ENCODE measurements around the gene DOCK6.

Gene DOCK6

DNA sequence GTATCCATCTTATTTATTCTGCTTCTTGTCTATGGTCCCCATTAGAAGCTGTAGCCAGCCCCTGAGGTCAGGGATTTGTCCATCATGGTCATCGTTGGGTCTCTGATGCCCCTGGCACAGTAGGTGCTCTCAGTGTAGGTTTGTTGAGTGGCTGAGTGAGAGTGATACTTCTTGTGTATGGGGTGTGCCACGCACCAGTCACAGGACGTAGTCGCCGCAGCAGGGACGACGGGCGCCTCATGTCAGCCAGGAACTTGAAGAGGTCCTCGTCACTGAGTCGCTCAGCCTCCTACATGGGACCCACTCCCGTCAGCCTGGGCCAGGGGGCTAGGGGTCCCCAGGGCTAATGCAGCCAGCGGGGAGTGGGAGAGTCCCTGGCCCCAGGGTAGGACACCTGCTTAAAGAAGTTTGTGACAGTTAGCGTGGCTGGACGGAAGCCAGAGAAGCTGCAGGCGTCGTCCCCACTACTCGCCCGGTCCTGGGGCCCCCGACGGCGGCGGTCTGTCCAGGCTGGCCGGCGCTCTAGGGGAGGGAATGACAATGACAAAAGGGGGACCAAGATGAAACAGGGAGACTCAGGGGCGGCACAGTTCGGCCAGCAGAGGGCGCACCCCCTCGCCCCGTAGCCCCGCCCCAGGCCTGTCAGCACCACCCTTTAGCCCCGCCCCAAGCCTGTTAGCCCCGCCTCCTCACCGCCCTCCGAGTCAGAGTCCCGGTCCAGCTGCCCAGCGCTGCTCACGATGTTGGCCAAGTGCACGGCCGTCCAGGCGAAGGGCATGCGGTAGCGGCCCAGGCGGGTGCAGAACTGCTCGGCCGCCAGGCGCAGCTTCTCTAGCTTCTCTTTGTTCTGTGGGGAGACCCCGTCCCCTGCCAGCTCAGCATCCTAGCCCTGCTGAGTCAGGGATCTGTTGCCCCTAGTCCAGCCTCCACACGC is 19.2 kb downstream of the DOCK6 start:
- H2AFZ ChIP-seq (ENCODE audit: low read length) = peak overlapping the region; percentile 58
- H3K4me2 ChIP-seq (ENCODE audit: insufficient read depth, low read length, poor library complexity, severe bottlenecking) = peak overlapping the region; percentile 69
- H3K4ac ChIP-seq (ENCODE audit: low read length) = peak overlapping the region; percentile 76
- peak overlapping the region; percentile 75 for H3K14ac ChIP-seq (ENCODE audit: low read length)
- H2BK5ac ChIP-seq (ENCODE audit: low read length) = peak overlapping the region; percentile 75
- H3K27me3 ChIP-seq (ENCODE audit: control insufficient read depth in 3 of 3, insufficient read depth in 3 of 3, low read depth in 1 of 3, low read length in 3 of 3) = peaks cover 0 to 1% (median 0%) of the 10 kb centered on the region in 3 experiments
- H3K23ac ChIP-seq (ENCODE audit: low read depth, low read length, poor library complexity) = peak overlapping the region; percentile 93
- H4K8ac ChIP-seq (ENCODE audit: low read depth, low read length) = peak overlapping the region; percentile 92
- peak overlapping the region; percentile 91 for H2BK120ac ChIP-seq (ENCODE audit: low read depth, low read length)
- H3K27ac ChIP-seq (replicated peaks; ENCODE audit: low read length) = no peak overlapping the region
- peak overlapping the region; percentile 63 for H2BK12ac ChIP-seq (ENCODE audit: low read length)
- H3K9me3 ChIP-seq (replicated peaks in 1 of 2; ENCODE audit: control insufficient read depth in 2 of 2, insufficient read depth in 1 of 2, low read depth in 1 of 2, low read length in 2 of 2) = no peaks in the 10 kb centered on the region
- no peak overlapping the region for H4K91ac ChIP-seq (ENCODE audit: low read depth, low read length, poor library complexity)
- peak overlapping the region; percentile 72 for H3K9ac ChIP-seq (ENCODE audit: low read depth, low read length, poor library complexity)
- H3K18ac ChIP-seq (ENCODE audit: low read length) = peak overlapping the region; percentile 91
- peak overlapping the region; percentile 99 for H2BK15ac ChIP-seq (ENCODE audit: low read length)
- H3K4me3 ChIP-seq (ENCODE audit: low read length in 2 of 2) = no peak overlapping the region
- peak; percentile 83 for DNase-seq (ENCODE audit: low spot score)
- WGBS, 2 donors (ENCODE audit: extremely low coverage in 2 of 2, insufficient read length in 2 of 2, insufficient replicate concordance in 1 of 2) = no CpG with 5 or more reads among the region's 48 CpGs
- H2AK5ac ChIP-seq (ENCODE audit: low read depth, low read length) = peak overlapping the region; percentile 97
- H3K36me3 ChIP-seq (replicated peaks in 1 of 2; ENCODE audit: control insufficient read depth in 2 of 2, insufficient read depth in 2 of 2, low read length in 2 of 2) = peaks cover 5 to 88% of the 10 kb centered on the region in 2 donors
- peaks cover 0 to 9% of the 10 kb centered on the region in 2 donors for H3K4me1 ChIP-seq (ENCODE audit: control insufficient read depth in 2 of 2, insufficient read depth in 1 of 2, low read depth in 1 of 2, low read length in 2 of 2)
- no peaks in the 10 kb centered on the region for H3K79me1 ChIP-seq (ENCODE audit: low read depth, low read length)

DNA sequence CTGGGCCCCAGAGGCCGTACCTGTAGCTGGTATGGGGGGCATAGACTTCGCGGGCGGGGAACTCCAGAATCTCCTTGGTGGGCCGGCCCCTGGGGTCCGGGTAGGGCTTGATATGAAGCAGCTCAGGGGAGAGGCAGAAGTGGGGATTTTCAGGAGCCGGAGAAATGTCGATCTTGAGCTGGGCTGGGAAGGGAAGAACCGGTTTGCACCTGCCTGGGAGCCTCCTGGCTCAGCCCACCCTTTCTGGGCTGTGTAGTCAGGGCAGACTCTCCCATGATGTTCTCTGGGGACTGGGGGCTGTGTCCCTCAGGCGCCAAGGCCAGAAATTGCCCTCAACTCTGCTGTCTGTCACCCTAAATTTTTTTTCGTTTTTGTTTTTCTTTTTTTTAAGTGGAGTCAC is 20.3 kb downstream of the DOCK6 start:
- Histone ChIP-seq H3K27me3 (ENCODE audit: control insufficient read depth in 3 of 3, insufficient read depth in 3 of 3, low read depth in 1 of 3, low read length in 3 of 3) (peaks cover 0 to 1% (median 0%) of the 10 kb centered on the region in 3 experiments), H2AK5ac (ENCODE audit: low read depth, low read length) (no peak overlapping the region), H4K91ac (ENCODE audit: low read depth, low read length, poor library complexity) (no peak overlapping the region), H3K9ac (ENCODE audit: low read depth, low read length, poor library complexity) (no peak overlapping the region), H3K4me2 (ENCODE audit: insufficient read depth, low read length, poor library complexity, severe bottlenecking) (no peak overlapping the region), H3K4me3 (ENCODE audit: low read length in 2 of 2) (no peak overlapping the region), H3K23ac (ENCODE audit: low read depth, low read length, poor library complexity) (no peak overlapping the region), H3K18ac (ENCODE audit: low read length) (peak overlapping the region; percentile 28), H3K4ac (ENCODE audit: low read length) (no peak overlapping the region), H3K4me1 (ENCODE audit: control insufficient read depth in 2 of 2, insufficient read depth in 1 of 2, low read depth in 1 of 2, low read length in 2 of 2) (peaks cover 0 to 9% of the 10 kb centered on the region in 2 donors), H3K79me1 (ENCODE audit: low read depth, low read length) (no peaks in the 10 kb centered on the region), H2BK12ac (ENCODE audit: low read length) (no peak overlapping the region), H3K14ac (ENCODE audit: low read length) (no peak overlapping the region), H2BK15ac (ENCODE audit: low read length) (no peak overlapping the region), H2AFZ (ENCODE audit: low read length) (no peak overlapping the region), H2BK5ac (ENCODE audit: low read length) (no peak overlapping the region), H4K8ac (ENCODE audit: low read depth, low read length) (no peak overlapping the region), H3K36me3 (replicated peaks in 1 of 2; ENCODE audit: control insufficient read depth in 2 of 2, insufficient read depth in 2 of 2, low read length in 2 of 2) (peaks cover 5 to 86% of the 10 kb centered on the region in 2 donors), H3K9me3 (replicated peaks in 1 of 2; ENCODE audit: control insufficient read depth in 2 of 2, insufficient read depth in 1 of 2, low read depth in 1 of 2, low read length in 2 of 2) (no peaks in the 10 kb centered on the region), H3K27ac (replicated peaks; ENCODE audit: low read length) (no peak overlapping the region), H2BK120ac (ENCODE audit: low read depth, low read length) (no peak overlapping the region)
- WGBS, 2 donors (ENCODE audit: extremely low coverage in 2 of 2, insufficient read length in 2 of 2, insufficient replicate concordance in 1 of 2) = no CpG with 5 or more reads among the region's 11 CpGs
- DNase-seq (ENCODE audit: low spot score) = no peak

DNA sequence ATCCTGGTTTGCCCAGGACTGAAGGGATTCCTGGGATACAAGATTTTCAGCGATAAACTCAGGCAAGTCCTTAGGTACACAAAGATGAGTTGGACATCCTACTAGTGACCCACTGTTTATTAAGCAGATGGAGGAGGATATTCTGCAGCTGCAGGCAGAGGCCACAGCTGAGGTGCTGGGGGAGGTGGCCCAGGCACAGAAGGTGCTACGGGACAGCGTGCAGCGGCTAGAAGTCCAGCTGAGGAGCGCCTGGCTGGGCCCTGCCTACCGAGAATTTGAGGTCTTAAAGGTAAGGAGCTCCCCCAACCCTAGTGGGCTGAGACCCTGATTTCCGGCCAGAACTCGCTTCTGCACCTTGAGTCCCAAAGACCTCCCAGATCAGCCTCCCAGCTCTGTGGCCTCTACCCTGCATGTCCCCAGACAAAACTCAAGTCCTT is 22.3 kb downstream of the DOCK6 start:
- peak overlapping the region; percentile 73 for H3K23ac ChIP-seq (ENCODE audit: low read depth, low read length, poor library complexity)
- no peak for DNase-seq (ENCODE audit: low spot score)
- H3K4me3 ChIP-seq (ENCODE audit: low read length in 2 of 2) = no peak overlapping the region
- H2AFZ ChIP-seq (ENCODE audit: low read length) = no peak overlapping the region
- no peak overlapping the region for H3K14ac ChIP-seq (ENCODE audit: low read length)
- H3K36me3 ChIP-seq (replicated peaks in 1 of 2; ENCODE audit: control insufficient read depth in 2 of 2, insufficient read depth in 2 of 2, low read length in 2 of 2) = peaks cover 5 to 85% of the 10 kb centered on the region in 2 donors
- no peak overlapping the region for H4K8ac ChIP-seq (ENCODE audit: low read depth, low read length)
- H3K4ac ChIP-seq (ENCODE audit: low read length) = no peak overlapping the region
- H3K9ac ChIP-seq (ENCODE audit: low read depth, low read length, poor library complexity) = no peak overlapping the region
- no peak overlapping the region for H3K27ac ChIP-seq (replicated peaks; ENCODE audit: low read length)
- peak overlapping the region; percentile 53 for H4K91ac ChIP-seq (ENCODE audit: low read depth, low read length, poor library complexity)
- H3K18ac ChIP-seq (ENCODE audit: low read length) = peak overlapping the region; percentile 58
- H3K9me3 ChIP-seq (replicated peaks in 1 of 2; ENCODE audit: control insufficient read depth in 2 of 2, insufficient read depth in 1 of 2, low read depth in 1 of 2, low read length in 2 of 2) = no peaks in the 10 kb centered on the region
- no CpG with 5 or more reads among the region's 8 CpGs for WGBS, 2 donors (ENCODE audit: extremely low coverage in 2 of 2, insufficient read length in 2 of 2, insufficient replicate concordance in 1 of 2)
- H2BK12ac ChIP-seq (ENCODE audit: low read length) = no peak overlapping the region
- peak overlapping the region; percentile 75 for H2BK5ac ChIP-seq (ENCODE audit: low read length)
- peaks cover 0 to 9% of the 10 kb centered on the region in 2 donors for H3K4me1 ChIP-seq (ENCODE audit: control insufficient read depth in 2 of 2, insufficient read depth in 1 of 2, low read depth in 1 of 2, low read length in 2 of 2)
- H2BK120ac ChIP-seq (ENCODE audit: low read depth, low read length) = no peak overlapping the region
- peaks cover 0 to 1% (median 0%) of the 10 kb centered on the region in 3 experiments for H3K27me3 ChIP-seq (ENCODE audit: control insufficient read depth in 3 of 3, insufficient read depth in 3 of 3, low read depth in 1 of 3, low read length in 3 of 3)
- peak overlapping the region; percentile 61 for H2AK5ac ChIP-seq (ENCODE audit: low read depth, low read length)
- H3K79me1 ChIP-seq (ENCODE audit: low read depth, low read length) = no peaks in the 10 kb centered on the region
- H3K4me2 ChIP-seq (ENCODE audit: insufficient read depth, low read length, poor library complexity, severe bottlenecking) = no peak overlapping the region
- no peak overlapping the region for H2BK15ac ChIP-seq (ENCODE audit: low read length)

DNA sequence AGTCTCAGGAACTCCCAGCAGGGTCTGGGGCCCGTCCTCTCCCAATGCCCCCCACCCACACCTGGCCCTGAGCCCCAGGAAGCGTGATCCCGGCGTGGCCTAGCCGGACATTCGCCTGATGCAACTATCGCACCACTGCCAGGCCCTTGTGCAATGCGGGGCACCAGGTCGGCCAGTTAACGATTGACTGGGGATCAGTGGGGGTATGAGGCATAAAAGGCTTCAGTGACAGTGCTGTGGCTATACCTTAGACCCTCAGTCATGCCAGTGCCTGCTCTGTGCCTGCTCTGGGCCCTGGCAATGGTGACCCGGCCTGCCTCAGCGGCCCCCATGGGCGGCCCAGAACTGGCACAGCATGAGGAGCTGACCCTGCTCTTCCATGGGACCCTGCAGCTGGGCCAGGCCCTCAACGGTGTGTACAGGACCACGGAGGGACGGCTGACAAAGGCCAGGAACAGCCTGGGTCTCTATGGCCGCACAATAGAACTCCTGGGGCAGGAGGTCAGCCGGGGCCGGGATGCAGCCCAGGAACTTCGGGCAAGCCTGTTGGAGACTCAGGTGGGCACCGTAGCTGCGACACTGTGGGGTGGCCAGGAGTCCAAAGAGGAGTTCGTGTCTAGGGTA is 22.8 kb downstream of the DOCK6 start, which contains the start of gene ANGPTL8:
Gene ANGPTL8 (plus strand): TSS at position 243 of the 624 bp plus-strand sequence. CDS start 19 bp downstream, at position 262.
- no peak within 1 kb of the TSS for H2AFZ ChIP-seq (ENCODE audit: low read length)
- H3K14ac ChIP-seq (ENCODE audit: low read length) = no peak within 1 kb of the TSS
- no peak within 1 kb of the TSS for H3K27ac ChIP-seq (replicated peaks; ENCODE audit: low read length)
- no peak within 1 kb of the TSS for H2BK15ac ChIP-seq (ENCODE audit: low read length)
- no peak for DNase-seq (ENCODE audit: low spot score)
- H3K9ac ChIP-seq (ENCODE audit: low read depth, low read length, poor library complexity) = peak within 1 kb of the TSS; percentile 30
- H3K27me3 ChIP-seq (ENCODE audit: control insufficient read depth in 3 of 3, insufficient read depth in 3 of 3, low read depth in 1 of 3, low read length in 3 of 3) = peaks cover 0 to 1% (median 0%) of the 10 kb centered on the region in 3 experiments
- H3K79me1 ChIP-seq (ENCODE audit: low read depth, low read length) = no peaks in the 10 kb centered on the region
- H2BK12ac ChIP-seq (ENCODE audit: low read length) = peak within 1 kb of the TSS; percentile 84
- peak within 1 kb of the TSS; percentile 58 for H3K18ac ChIP-seq (ENCODE audit: low read length)
- no CpG with 5 or more reads among the region's 23 CpGs for WGBS, 2 donors (ENCODE audit: extremely low coverage in 2 of 2, insufficient read length in 2 of 2, insufficient replicate concordance in 1 of 2)
- no peak within 1 kb of the TSS for H3K4me3 ChIP-seq (ENCODE audit: low read length in 2 of 2)
- peak within 1 kb of the TSS; percentile 75 for H2BK5ac ChIP-seq (ENCODE audit: low read length)
- peaks cover 5 to 86% of the 10 kb centered on the region in 2 donors for H3K36me3 ChIP-seq (replicated peaks in 1 of 2; ENCODE audit: control insufficient read depth in 2 of 2, insufficient read depth in 2 of 2, low read length in 2 of 2)
- peak within 1 kb of the TSS; percentile 53 for H4K91ac ChIP-seq (ENCODE audit: low read depth, low read length, poor library complexity)
- no peaks in the 10 kb centered on the region for H3K9me3 ChIP-seq (replicated peaks in 1 of 2; ENCODE audit: control insufficient read depth in 2 of 2, insufficient read depth in 1 of 2, low read depth in 1 of 2, low read length in 2 of 2)
- H4K8ac ChIP-seq (ENCODE audit: low read depth, low read length) = no peak within 1 kb of the TSS
- H3K4ac ChIP-seq (ENCODE audit: low read length) = no peak within 1 kb of the TSS
- peak within 1 kb of the TSS; percentile 73 for H3K23ac ChIP-seq (ENCODE audit: low read depth, low read length, poor library complexity)
- H3K4me1 ChIP-seq (ENCODE audit: control insufficient read depth in 2 of 2, insufficient read depth in 1 of 2, low read depth in 1 of 2, low read length in 2 of 2) = peaks cover 0 to 9% of the 10 kb centered on the region in 2 donors
- no peak within 1 kb of the TSS for H3K4me2 ChIP-seq (ENCODE audit: insufficient read depth, low read length, poor library complexity, severe bottlenecking)
- H2BK120ac ChIP-seq (ENCODE audit: low read depth, low read length) = no peak within 1 kb of the TSS
- peak within 1 kb of the TSS; percentile 61 for H2AK5ac ChIP-seq (ENCODE audit: low read depth, low read length)

Measured in neuronal stem cell (in vitro differentiated cells).